ENCODE results near the gene PANX3.

The PANX3 gene

DNA sequence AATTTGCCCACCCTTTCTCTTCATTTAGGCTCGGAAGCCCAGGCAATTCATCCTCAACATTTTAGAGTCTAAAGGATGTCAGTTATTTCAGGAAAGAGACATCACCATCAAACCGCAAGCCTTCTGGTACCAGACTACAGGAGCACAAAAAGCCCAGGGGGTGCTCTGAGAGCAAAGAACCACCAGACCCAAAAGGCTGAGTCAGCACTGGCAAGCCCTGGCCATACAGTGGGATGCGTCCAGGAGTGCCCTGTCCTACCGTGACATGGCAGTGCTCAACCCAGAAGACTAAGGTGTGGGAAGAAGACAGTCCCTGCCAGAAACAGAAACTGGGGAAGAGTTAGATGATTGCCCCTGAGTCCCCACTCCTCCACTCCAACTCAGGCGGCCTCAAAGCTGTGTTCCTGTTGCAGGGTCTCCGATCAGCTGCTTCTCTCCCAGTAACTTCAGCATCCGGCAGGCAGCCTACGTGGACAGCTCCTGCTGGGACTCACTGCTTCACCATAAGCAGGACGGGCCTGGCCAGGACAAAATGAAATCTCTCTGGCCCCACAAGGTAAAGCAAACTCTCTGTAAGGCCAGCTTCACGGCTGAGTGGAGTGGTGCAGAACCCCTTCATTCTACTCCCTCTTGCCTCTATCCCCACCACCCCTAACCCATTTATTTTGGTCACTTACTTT is 1.5 kb downstream of the PANX3 start:
- DNase-seq (ENCODE audit: low read depth in 2 of 2), result no peak

DNA sequence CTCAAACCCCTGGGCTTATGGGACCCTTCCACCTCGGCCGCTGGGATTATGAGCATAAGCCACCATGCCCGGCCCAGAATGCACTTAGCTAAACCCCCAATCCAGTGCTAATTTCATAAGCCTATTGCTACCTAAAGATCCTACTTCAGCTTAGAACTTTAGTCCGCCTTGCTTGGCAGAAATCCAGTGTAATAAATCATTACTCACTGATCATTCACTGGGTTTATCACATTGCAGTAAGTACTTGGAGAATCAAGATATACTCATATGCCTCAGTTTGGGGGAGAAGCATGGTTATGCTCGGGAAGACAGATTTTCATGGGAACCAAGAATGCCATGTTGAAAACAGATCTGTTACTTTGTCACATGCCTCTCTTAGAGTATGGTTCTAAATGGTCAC is 7.6 kb downstream of the PANX3 start:
- no peak for DNase-seq (ENCODE audit: low read depth in 2 of 2)

DNA sequence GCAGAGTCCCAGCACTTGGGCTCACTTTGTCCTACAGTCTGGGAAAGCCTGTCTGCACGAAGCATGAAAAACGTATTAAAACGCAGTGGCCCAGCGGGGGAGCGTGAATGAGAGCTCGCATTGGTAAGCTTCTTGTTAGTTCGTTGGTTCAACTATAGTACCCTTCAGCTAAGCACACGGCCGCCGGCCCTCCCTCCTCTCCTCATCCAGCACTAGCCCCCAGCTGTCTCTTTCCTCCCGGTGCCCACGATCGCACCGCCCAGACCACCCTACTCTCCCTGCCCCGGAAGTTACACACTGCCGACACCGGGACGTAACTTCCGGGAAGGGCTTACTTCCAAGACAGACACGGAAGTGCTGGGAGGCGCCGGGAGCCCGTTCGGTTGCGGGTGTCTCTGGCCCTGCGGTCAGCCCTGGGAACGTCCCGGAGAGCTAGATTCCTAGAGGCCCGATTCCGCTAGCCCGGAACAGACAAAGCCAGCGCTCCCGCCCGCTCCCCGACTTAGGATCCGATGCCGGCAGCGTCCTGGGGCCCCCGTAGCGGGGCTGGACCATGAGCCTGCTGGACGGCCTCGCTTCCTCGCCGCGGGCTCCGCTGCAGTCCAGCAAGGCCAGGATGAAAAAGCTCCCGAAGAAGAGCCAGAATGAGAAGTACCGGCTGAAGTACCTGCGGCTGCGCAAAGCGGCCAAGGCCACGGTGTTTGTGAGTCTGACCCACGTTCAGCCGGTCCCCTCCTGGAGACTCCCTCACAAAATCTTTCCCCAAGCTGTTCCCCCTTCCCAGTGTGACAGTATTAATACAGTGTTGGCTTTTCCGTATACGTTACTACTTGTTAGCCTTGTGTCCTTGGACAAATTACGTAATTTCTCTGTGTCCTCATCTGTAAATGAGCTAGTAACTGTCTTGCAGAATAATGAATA is 11.6 kb downstream of the PANX3 start, which contains the start of gene TBRG1:
Gene TBRG1 (plus strand): TSS at position 334 of the 921 bp plus-strand sequence. CDS start 220 bp downstream, at position 554.
- peak; percentile 64 to 65 for DNase-seq (ENCODE audit: low read depth in 2 of 2)

DNA sequence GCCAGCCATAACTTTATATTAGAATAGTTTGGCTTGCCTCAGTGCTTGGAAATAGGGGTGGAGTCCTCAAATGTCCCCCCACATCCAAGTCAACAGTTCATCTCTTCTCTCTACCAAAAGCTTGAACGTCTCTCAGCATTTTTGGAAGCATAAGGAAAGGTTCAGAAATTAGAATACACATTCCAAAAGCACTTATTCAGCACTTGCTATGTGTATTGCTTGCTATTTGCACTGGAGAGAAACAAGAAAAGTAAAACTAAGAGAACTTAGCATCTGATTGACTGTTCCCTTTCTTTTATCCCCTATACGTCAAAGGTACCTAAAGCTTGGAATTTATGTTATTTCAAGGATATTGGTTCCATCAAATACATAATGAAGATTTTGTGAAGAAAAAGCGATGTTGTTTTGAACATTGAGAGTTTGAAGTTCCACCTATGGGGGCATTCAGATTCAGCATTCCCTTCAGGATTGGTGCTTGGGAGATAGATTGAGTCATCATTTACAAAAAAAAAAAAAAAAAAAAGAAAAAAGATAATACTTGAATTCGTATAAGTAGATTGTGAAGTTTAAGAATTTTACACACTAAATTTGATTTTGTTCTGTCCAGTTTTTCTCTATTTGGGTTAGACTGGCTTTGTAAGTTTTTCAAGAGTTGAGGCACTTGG is 12.8 kb downstream of the PANX3 start:
- no peak for DNase-seq (ENCODE audit: low read depth in 2 of 2)

DNA sequence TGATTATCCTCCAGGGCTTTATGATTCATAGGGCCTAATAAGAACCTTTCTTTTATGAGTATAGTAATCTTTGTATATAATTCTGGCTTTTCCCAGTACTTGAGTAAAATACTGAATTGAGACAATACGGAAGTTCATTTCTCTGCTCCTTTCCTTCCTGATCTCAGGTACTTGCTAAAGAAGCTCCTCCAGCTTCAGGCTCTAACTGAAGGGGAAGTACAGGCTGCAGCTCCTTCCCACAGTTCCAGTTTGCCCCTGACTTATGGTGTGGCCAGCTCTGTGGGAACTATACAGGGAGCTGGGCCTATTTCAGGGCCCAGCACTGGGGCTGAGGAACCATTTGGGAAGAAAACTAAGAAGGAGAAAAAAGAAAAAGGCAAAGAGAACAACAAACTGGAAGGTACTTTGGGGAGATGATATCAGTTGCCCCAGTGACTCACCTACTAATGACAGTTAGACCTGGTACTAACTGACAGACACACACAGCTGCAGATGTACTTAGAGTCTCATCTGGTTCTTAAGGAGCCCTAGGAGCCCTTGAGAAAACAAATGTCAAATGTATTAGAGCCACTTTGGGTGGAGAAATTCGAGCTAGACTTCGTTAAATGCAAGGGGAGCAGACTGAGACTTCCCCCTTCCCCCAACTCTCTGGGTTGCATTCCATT is 14.4 kb downstream of the PANX3 start:
- no peak for DNase-seq (ENCODE audit: low read depth in 2 of 2)

DNA sequence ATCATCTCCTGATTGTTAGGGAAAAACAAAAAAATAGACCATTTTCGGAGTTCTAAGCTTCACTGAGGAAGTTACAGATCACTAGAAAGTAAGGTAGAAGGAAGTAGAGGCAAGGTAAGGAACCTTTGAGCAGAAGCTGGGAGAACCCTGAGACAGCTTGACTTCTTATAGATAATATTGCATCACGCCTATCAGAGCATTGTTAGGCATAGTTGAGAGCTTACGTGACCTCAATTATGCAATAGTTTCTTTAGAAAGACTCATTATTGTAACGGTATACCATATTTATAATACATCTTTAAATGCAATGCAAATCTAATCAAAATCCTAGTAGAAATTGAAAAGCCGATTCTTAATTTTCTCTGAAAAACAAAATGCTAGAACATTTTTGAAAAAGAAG is 16.3 kb downstream of the PANX3 start:
- DNase-seq (ENCODE audit: low read depth in 2 of 2), result no peak

DNA sequence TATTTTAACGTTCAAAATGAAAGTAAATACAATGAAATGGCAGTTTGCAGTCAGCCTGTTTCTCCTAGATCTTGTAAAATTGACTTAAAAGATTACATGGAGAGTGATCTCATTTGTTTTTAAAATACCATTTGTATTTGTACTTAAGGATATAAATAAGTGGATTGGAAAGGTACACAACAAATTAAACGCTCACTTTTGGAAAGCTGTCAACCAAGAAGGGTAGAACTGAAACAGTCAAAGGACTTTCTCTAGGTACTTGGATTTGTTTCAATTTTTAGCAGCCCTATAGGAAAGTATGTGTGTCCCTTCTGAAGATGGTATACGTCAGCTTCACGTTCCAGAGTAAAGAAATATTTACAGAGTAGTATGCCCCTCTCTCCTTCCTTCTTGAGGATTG is 18.7 kb downstream of the PANX3 start:
- DNase-seq (ENCODE audit: low read depth in 2 of 2), result no peak

DNA sequence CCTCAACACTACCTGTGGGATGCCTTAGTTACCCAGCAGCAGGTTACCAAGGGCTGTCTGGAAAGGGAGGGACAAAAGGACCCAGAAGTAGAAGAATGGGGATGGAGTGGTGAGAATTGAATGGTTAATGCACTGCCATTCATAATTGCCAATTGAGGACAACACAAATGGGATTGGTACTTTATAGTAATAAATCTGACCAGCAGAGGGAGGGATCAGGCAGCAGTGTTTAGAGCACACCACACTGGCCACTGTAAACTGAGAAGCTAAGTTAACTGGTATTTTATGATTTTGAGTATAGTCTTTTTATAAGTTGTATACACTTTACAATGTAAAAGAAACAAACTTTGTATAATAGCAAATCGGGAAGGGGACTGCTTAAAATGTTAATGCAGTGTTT is 22.1 kb downstream of the PANX3 start:
- DNase-seq (ENCODE audit: low read depth in 2 of 2), result no peak

DNA sequence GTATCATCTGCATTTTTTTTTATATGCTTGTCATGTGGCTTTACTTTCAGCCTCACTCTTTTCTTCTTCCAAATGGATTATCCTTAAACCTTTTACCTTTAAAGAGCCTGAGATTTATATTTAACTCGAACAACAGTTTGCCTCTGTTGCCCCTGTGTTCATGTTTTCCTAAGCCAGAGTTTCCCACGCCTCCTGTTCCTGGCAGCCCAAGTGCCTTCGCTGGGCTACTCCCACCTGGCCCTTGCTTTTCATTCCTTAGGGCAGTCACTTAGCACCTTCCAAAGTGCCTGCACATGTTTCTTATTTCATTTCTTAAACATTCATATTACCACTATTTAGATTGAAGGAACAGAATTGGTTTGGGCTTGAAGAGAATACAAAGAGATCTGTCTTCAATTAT is 24.7 kb downstream of the PANX3 start:
- DNase-seq (ENCODE audit: low read depth in 2 of 2), result no peak

DNA sequence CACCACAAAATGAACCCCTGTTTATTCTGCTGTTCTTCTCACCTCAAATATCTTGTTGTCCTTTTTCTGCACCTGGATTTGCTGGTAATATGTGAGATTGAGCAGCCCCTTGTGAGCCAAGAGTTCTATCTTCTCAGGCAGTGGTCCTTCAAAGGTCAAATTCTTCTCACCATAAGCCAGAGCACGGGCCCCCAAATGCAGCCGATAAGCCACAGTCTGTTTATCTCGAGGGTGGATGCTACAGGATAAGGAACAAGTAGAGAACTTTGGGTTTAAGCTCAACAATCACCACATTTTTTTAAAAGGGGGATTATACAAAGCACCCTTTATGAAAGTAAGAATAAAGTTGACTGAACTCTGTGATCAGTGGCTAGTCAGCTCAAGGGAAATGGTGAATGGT is 27.3 kb downstream of the PANX3 start:
- DNase-seq (ENCODE audit: low read depth in 2 of 2), result no peak

DNA sequence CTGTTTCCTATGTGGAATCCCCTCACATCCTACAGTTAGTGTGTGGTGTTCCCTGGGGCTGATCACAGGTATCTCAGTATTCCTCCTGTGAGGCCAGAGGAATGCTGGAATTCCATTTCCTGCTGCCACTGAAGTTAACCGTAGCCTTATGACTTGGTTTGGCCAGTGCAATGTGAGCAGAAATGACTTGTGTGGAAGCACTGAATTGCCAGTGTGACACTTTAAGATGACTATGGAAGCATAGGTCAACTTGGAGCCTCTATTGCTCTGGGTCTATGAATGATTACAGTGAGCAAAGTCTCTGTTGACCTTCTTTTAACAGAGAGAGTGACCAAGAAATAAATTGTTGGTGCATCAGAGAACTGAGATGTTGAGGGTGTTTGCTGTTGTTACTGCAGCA is 28.0 kb downstream of the PANX3 start:
- DNase-seq (ENCODE audit: low read depth in 2 of 2), result no peak

DNA sequence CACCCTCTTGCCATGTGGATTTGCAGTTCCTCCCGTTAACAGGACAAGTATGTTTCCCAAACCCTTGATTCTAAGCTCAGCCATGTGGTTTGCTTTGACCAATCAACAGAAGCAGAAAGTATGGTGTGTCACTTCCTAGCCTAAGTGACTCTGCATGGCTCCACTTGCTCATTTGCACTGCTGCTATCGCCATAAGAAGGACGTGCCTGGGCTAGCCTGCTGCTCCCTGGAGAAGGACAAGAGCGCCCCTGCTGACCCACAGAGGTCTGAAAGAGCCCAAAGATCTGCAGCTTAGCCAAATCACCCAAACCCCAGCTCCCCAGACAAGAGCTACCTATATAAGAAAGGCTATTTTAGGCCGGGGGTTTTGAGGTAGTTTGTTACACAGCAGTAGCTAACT is 29.4 kb downstream of the PANX3 start:
- DNase-seq (ENCODE audit: low read depth in 2 of 2), result no peak

DNA sequence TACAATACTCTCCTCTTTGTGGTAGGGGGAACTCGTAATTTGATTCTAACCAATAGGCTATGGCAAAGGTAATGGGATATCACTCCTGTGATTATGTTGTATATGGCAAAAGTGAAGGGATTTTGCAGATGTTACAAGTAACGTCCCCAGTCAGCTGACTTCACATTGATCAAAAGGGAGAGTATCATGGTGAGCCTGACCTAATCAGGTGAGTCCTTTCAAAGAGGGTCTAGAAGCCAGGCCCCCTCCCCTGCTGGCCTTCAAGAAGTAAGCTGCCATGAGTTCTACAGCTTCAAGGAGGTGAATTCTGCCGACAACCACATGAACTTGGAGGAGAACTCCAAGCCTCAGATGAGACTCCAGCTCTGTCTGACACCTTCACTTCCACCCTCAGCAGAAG is 31.4 kb downstream of the PANX3 start:
- DNase-seq (ENCODE audit: low read depth in 2 of 2), result no peak

DNA sequence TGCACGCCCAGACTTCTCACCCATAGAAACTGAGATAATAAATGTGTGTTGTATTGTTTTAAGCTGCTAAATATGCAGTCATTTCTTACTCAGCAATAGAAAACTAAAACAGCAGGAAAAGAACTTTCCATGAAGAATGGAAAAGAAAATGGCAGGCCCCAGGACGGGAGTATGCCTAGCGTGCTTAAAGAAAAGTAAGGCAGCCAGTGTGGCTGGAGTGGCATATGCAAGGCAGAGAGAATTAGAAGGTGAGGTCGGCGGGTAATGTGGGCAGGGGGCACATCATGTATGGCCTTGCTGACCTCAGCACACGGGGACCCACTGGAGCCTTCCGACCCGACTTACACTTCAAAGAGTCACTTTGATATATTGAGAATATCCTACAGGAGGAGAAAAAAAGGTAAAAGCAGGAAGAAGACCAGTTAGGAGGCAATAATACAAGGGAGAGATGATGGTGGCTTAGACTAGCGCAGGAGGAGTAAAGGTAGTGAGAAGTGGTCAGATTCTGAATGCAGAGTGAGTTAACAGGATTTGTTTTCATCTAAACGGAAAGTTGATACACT is 31.9 kb downstream of the PANX3 start:
- DNase-seq (ENCODE audit: low read depth in 2 of 2), result no peak

DNA sequence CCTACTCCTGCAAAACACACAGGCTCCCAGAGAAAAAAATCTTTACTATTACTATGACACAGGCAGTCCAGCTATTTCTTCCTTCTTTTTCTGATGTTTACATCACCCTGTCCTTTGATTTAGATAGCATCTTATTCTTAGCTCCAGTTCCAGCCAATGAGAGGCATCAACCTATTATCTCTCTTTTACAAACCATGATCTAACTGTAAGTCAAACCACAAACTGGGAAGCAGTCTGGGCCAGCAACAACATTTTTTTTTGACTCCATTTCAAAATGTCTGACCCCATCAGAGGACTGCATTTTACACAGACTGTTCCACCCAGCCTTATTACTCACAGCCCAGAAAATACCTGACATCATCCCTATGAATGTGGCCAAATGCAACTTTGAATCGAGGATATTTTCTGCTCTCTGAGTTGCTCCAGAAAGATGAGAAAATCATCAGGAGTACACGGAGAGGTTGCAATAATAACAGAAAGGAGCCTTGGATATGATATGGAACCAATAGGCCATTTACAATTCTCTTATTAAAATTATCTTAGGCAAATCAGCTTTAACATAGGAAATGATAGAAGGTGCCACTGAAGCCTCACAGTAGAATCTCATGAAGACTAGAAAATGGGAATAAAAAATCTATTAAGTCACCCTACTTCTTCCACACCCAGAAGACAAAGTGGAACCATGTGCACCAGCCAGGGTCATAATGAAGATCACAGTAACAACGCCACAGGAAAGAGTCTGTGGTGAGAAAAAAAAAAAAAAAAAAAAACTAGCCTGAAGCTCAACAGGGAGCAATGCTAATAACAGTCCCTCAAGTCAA is 32.6 kb downstream of the PANX3 start:
- no peak for DNase-seq (ENCODE audit: low read depth in 2 of 2)

DNA sequence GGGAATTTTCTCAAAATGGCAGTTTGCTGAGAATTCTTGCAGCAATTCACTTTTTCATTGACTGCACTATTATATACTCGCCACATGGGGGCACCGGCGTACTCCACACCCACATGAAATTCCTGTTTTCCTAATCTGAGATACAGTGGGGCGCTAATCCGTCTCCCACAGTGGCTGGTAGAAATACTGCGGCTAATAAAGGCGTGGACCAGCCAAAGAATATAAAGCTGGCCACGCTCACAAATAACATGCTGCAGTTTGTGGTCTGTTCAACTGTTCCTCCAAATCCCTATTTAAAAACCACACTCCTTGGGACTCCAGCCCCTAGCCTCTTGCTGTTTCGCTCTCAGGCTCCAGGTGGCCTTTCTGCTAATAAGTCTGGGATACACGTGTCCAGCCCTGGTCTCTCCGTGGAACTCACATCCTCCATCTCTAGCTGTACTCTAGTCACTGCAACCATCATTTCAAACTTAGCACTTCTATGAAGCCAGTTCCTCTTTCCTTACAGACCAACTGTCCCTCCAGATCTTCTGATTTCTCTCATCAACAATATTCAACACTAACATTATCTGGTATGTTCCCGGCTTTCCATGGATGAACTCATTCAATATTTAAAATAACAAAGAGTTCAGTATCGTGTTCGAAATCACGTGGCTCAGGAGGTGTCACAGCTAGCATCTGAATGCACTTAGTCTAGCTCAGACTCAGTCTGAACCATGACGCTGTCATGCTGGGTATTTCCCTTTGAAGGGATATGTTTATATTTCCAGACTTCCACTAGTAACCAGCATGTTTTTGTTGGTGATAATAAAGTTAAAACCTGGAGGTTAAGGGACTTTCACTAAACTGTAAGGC is 33.4 kb downstream of the PANX3 start:
- DNase-seq (ENCODE audit: low read depth in 2 of 2), result no peak

DNA sequence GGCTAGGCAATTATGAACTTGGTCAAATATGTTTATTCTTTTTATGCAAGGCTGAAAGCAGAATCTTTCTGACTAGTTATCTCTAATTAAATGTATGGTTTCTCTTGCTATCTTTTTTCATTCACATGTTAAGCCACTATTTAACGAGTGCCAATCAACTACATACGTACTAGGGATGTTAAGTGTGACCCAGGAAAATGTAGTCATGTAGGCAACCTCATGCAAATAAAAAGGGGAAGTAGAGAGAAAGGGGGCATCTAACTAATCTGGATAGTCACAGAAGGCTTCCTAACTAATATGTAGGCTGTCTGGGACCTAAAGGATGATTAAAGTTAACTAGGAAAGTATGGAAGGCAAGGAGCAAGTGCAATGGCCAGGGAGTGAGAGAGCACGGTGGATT is 34.9 kb downstream of the PANX3 start:
- DNase-seq (ENCODE audit: low read depth in 2 of 2), result no peak

DNA sequence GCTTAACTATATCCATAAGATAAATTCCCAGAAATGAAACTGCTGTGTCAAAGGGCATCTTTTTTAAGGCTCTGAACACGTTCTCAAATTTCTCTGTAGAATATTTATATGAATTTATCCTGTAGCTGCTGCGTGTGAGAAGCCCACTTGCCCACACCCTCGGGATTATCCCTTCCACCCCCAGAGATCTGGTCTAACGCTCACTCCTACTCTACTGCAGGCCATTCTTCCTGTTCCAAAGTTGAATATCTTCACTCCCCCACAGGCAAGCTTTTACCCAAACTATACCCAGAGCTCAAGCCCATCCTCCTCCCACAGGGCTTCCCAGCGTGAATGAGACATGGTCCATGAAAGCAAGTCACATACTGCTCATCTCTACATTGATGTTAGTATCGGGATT is 37.4 kb downstream of the PANX3 start:
- DNase-seq (ENCODE audit: low read depth in 2 of 2), result no peak

DNA sequence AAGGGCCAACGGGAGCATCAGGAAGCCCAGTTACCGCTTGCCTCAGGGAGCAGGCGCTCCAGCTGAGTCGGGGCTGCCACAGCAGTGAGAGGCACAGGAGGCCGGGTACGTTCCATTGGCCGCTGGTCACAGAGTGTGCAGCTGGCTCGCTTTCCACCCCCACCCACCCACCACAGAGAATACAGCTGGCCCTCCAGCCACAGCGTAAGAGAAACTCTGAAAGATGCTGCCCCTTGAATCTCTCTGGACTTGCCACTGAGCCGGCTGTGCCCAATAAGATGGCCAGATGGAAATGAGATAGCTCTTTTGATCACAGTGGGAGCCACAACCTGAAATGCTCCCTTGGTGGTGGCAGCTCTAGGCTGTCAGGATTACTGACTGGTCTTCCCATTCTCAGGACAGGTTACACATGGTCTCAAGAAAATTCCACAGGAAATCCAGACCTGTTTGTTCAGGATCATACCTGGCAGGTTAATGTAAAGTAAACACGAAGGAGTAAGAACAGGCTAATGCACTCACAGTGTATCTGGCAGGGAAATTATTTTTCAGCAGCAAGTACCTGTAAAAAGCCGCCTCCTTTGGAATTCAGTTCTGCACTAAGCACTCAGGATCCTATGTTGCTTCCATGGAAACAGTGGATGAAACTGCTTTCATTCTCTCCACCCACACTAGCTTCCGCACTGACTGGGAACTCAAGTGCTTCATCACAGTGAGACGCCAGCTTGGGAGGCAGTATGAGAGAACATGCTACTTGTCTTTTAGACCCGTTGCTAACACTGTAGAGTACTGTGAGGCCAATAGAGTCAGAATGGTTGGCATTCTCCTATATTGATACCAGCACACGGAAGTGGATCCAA is 45.8 kb downstream of the PANX3 start:
- DNase-seq (ENCODE audit: low read depth in 2 of 2), result no peak
